Neural progenitor cell (in vitro differentiated cells): ENCODE data around the gene NRGN. TPM values are rescaled to one million over a fixed set of nuclear protein-coding genes. Genes with fewer than 3 reads are reported as not detected.

Source experiments
- DNase-seq: peaks from one replicate; pipeline ENCODE4 v3.0.0-alpha.2; 2016; ENCODE audit warnings: low spot score
- H2AFZ ChIP-seq: fragments of 200-600 bp; sonication (generic); replicated peaks from 2 replicates; pipeline ENCODE4 v1.6.1; 2016; ENCODE audit warnings: antibody characterized with exemption
- H3F3A ChIP-seq: fragments of 200-600 bp; sonication (generic); 2 replicates; pipeline ENCODE4 v1.6.1; 2016; ENCODE audit warnings: antibody characterized with exemption, low read depth
- H3K27ac ChIP-seq: fragments of 200-600 bp; sonication (generic); 2 replicates; pipeline ENCODE4 v1.5.1; 2016; ENCODE audit warnings: mild to moderate bottlenecking
- H3K27me3 ChIP-seq: fragments of 200-600 bp; sonication (generic); 2 replicates; pipeline ENCODE4 v1.6.1; 2016; ENCODE audit warnings: mild to moderate bottlenecking, moderate library complexity
- H3K36me3 ChIP-seq: fragments of 200-600 bp; sonication (generic); 2 replicates; pipeline ENCODE4 v1.5.1; 2016
- H3K4me1 ChIP-seq: fragments of 200-600 bp; sonication (generic); 2 replicates; pipeline ENCODE4 v1.6.1; 2016; ENCODE audit warnings: mixed run types
- H3K4me2 ChIP-seq: fragments of 200-600 bp; sonication (generic); 2 replicates; pipeline ENCODE4 v1.6.1; 2016
- H3K4me3 ChIP-seq: fragments of 200-600 bp; sonication (generic); 2 replicates; pipeline ENCODE4 v1.5.1; 2016
- H3K79me2 ChIP-seq: fragments of 200-600 bp; sonication (generic); 2 replicates; pipeline ENCODE4 v1.6.1; 2016; ENCODE audit warnings: low read depth
- H3K9ac ChIP-seq: fragments of 200-600 bp; sonication (generic); 2 replicates; pipeline ENCODE4 v1.6.1; 2016
- H3K9me3 ChIP-seq: fragments of 200-600 bp; sonication (generic); 2 replicates; pipeline ENCODE4 v1.5.1; 2016; ENCODE audit warnings: low read depth
- H4K20me1 ChIP-seq: fragments of 200-600 bp; sonication (generic); 2 replicates; pipeline ENCODE4 v1.6.1; 2016; ENCODE audit warnings: low read depth
- H3K27ac Mint-ChIP-seq: 3 replicates; pipeline ENCODE4 v1.8.0; 2021; ENCODE audit warnings: mixed read lengths
- H3K27me3 Mint-ChIP-seq: 2 replicates; pipeline ENCODE4 v1.8.0; 2022; ENCODE audit warnings: low read depth, mild to moderate bottlenecking, inconsistent platforms, moderate library complexity, mixed read lengths; ENCODE audit not compliant: insufficient read depth
- H3K36me3 Mint-ChIP-seq: 3 replicates; pipeline ENCODE4 v1.8.0; 2021; ENCODE audit warnings: mixed read lengths
- H3K4me1 Mint-ChIP-seq: 3 replicates; pipeline ENCODE4 v1.8.0; 2021; ENCODE audit warnings: mixed read lengths
- H3K4me3 Mint-ChIP-seq: 3 replicates; pipeline ENCODE4 v1.8.0; 2021; ENCODE audit warnings: mild to moderate bottlenecking, moderate library complexity, mixed read lengths
- H3K9me3 Mint-ChIP-seq: 3 replicates; pipeline ENCODE4 v1.8.0; 2020; ENCODE audit warnings: mixed read lengths
- CTCF ChIP-seq: fragments of 200-600 bp; sonication (generic); IDR thresholded peaks from 2 replicates; pipeline ENCODE4 v1.5.1; 2017; ENCODE audit warnings: antibody characterized with exemption, mild to moderate bottlenecking
- EZH2 ChIP-seq: fragments of 200-600 bp; sonication (generic); IDR thresholded peaks from 2 replicates; pipeline ENCODE4 v1.6.1; 2017; ENCODE audit warnings: antibody characterized with exemption, mild to moderate bottlenecking, moderate library complexity
- EZH2phosphoT487 ChIP-seq: fragments of 200-600 bp; sonication (generic); IDR thresholded peaks from 2 replicates; pipeline ENCODE4 v1.6.1; 2017; ENCODE audit warnings: antibody characterized with exemption
- total RNA-seq: library from RNA; depleted of rRNA; stranded (reverse); fragments of >200 nt; gene quantifications from 2 replicates; pipeline ENCODE4 v1.2.3, GENCODE V29; 2015; ENCODE audit warnings: low replicate concordance

The NRGN gene
- total RNA-seq, 1 donor from 2014 or later, result 0.39 TPM

- H3K9me3 ChIP-seq, result no peaks in the 10 kb centered on the region
- Mint-ChIP-seq H3K4me3 (peak overlapping the region; percentile 89), H3K36me3 (peaks cover 15% of the 10 kb centered on the region), H3K27me3 (peaks cover 30% of the 10 kb centered on the region), H3K9me3 (peaks cover 11% of the 10 kb centered on the region), H3K27ac (no peak overlapping the region), H3K4me1 (peaks cover 42% of the 10 kb centered on the region)
- H4K20me1 ChIP-seq, result peaks cover 36% of the 10 kb centered on the region
- H3K4me3 ChIP-seq, result peak overlapping the region; percentile 69
- no peak overlapping the region for H3K27ac ChIP-seq
- peak overlapping the region; percentile 78 for H2AFZ ChIP-seq
- no peaks in the 10 kb centered on the region for H3K36me3 ChIP-seq
- H3K79me2 ChIP-seq, result no peaks in the 10 kb centered on the region
- H3K27me3 ChIP-seq, result peaks cover 96% of the 10 kb centered on the region
- peak; percentile 53 for DNase-seq
- H3K4me1 ChIP-seq, result peaks cover 27% of the 10 kb centered on the region
- H3K9ac ChIP-seq, result no peak overlapping the region
- peaks cover 19% of the 10 kb centered on the region for H3F3A ChIP-seq
- H3K4me2 ChIP-seq, result peak overlapping the region; percentile 91
- TF ChIP-seq EZH2phosphoT487 (no peak), EZH2 (no peak), CTCF (peak; percentile 44)
These were observed 638 bp downstream of the NRGN start for GRCh38 chr11:124740277-124740882.

GRCh38 chr11:124742555-124742954 is 2.8 kb downstream of the NRGN start:
- no peak overlapping the region for H3K4me3 Mint-ChIP-seq
- Histone ChIP-seq H3K27me3 (peaks cover 97% of the 10 kb centered on the region), H3F3A (peaks cover 24% of the 10 kb centered on the region), H3K4me1 (peaks cover 34% of the 10 kb centered on the region), H3K9me3 (no peaks in the 10 kb centered on the region), H3K79me2 (no peaks in the 10 kb centered on the region), H2AFZ (no peak overlapping the region), H4K20me1 (peaks cover 36% of the 10 kb centered on the region), H3K9ac (no peak overlapping the region), H3K36me3 (no peaks in the 10 kb centered on the region), H3K27ac (no peak overlapping the region), H3K4me2 (no peak overlapping the region), H3K4me3 (no peak overlapping the region)
- H3K27ac Mint-ChIP-seq, result no peak overlapping the region
- peaks cover 23% of the 10 kb centered on the region for H3K36me3 Mint-ChIP-seq
- peaks cover 20% of the 10 kb centered on the region for H3K9me3 Mint-ChIP-seq
- peaks cover 50% of the 10 kb centered on the region for H3K27me3 Mint-ChIP-seq
- no peak for TF ChIP-seq EZH2
- TF ChIP-seq CTCF, result no peak
- no peak for TF ChIP-seq EZH2phosphoT487
- DNase-seq, result no peak
- peaks cover 45% of the 10 kb centered on the region for H3K4me1 Mint-ChIP-seq

GRCh38 chr11:124743050-124743449 is 3.3 kb downstream of the NRGN start:
- Mint-ChIP-seq H3K36me3 (peaks cover 27% of the 10 kb centered on the region), H3K4me3 (no peak overlapping the region), H3K9me3 (peaks cover 23% of the 10 kb centered on the region), H3K27me3 (peaks cover 55% of the 10 kb centered on the region), H3K27ac (no peak overlapping the region), H3K4me1 (peaks cover 40% of the 10 kb centered on the region)
- DNase-seq, result no peak
- Histone ChIP-seq H3K9me3 (no peaks in the 10 kb centered on the region), H2AFZ (no peak overlapping the region), H3K79me2 (no peaks in the 10 kb centered on the region), H3K9ac (no peak overlapping the region), H3K36me3 (no peaks in the 10 kb centered on the region), H3K4me3 (no peak overlapping the region), H3K4me2 (no peak overlapping the region), H3K4me1 (peaks cover 29% of the 10 kb centered on the region), H3F3A (peaks cover 19% of the 10 kb centered on the region), H3K27ac (no peak overlapping the region), H3K27me3 (peaks cover 97% of the 10 kb centered on the region), H4K20me1 (peaks cover 36% of the 10 kb centered on the region)
- TF ChIP-seq EZH2phosphoT487 (no peak), EZH2 (no peak), CTCF (no peak)
